Stimulated activated CD4-positive, alpha-beta T cell treated with anti-CD3 and anti-CD28 coated beads, Interleukin-1b, Interleukin-23, amount 100 ng/mL, for 24 hours (primary cell): ENCODE measurements around the gene EPB41L3.

Source experiments
- DNase-seq, 4 experiments: peaks; one replicate each; pipeline ENCODE4 v3.0.0-alpha.2; 2020; ENCODE audit warnings: low read depth in 4 of 4, low spot score in 1 of 4

Gene EPB41L3

GRCh38 chr18:5419030-5419429, 124.8 kb downstream of the EPB41L3 start:
- no peak for DNase-seq

GRCh38 chr18:5417342-5417741, 126.5 kb downstream of the EPB41L3 start:
- no peak for DNase-seq

GRCh38 chr18:5416112-5416511, 127.7 kb downstream of the EPB41L3 start:
- DNase-seq: no peak

GRCh38 chr18:5415665-5416064, 128.1 kb downstream of the EPB41L3 start:
- no peak for DNase-seq

- no peak for DNase-seq
Measured at GRCh38 chr18:5415031-5415430, 128.8 kb downstream of the EPB41L3 start.

GRCh38 chr18:5414546-5414945, 129.3 kb downstream of the EPB41L3 start:
- DNase-seq: no peak

GRCh38 chr18:5413447-5413846, 130.3 kb downstream of the EPB41L3 start:
- DNase-seq: no peak

- DNase-seq: no peak
Measured at GRCh38 chr18:5410582-5410981, 133.2 kb downstream of the EPB41L3 start.

- DNase-seq: no peak
Measured at GRCh38 chr18:5398269-5398668, 145.5 kb downstream of the EPB41L3 start.

- no peak for DNase-seq
Measured at GRCh38 chr18:5397102-5397501, 146.7 kb downstream of the EPB41L3 start.

- DNase-seq: no peak
Measured at GRCh38 chr18:5395860-5396448, 147.8 kb downstream of the EPB41L3 start.

- no peak for DNase-seq
Measured at GRCh38 chr18:5393779-5394178, 150.0 kb downstream of the EPB41L3 start.

- no peak for DNase-seq
Measured at GRCh38 chr18:5391409-5391808, 152.4 kb downstream of the EPB41L3 start.

- DNase-seq: no peak
Measured at GRCh38 chr18:5389356-5389755, 154.4 kb downstream of the EPB41L3 start.

GRCh38 chr18:5388896-5389295, 154.9 kb downstream of the EPB41L3 start:
- DNase-seq: no peak

- no peak for DNase-seq
Measured at GRCh38 chr18:5380586-5380985, 163.2 kb downstream of the EPB41L3 start.

- no peak for DNase-seq
Measured at GRCh38 chr18:5376986-5377385, 166.8 kb downstream of the EPB41L3 start.

GRCh38 chr18:5370332-5370731, 173.5 kb downstream of the EPB41L3 start:
- no peak for DNase-seq

- DNase-seq: no peak
Measured at GRCh38 chr18:5369513-5369912, 174.3 kb downstream of the EPB41L3 start.

GRCh38 chr18:5365443-5365842, 178.4 kb downstream of the EPB41L3 start:
- no peak for DNase-seq

- DNase-seq: no peak
Measured at GRCh38 chr18:5350636-5351035, 193.2 kb downstream of the EPB41L3 start.
